B cell (primary cell): ENCODE results near the gene BTBD1.

ENCODE experiments used
- EZH2 ChIP-seq: IDR thresholded peaks from 2 replicates; pipeline ENCODE4 v1.6.1; 2012; ENCODE audit warnings: borderline replicate concordance, low read depth, mild to moderate bottlenecking, moderate library complexity, low read length; ENCODE audit not compliant: insufficient read depth, poor library complexity, severe bottlenecking
- TF ChIP-seq, protein P1 (sequence below): fragments of 200-600 bp; IDR thresholded peaks from one replicate; pipeline ENCODE4 v1.8.0; 2022; ENCODE audit warnings: antibody characterized with exemption, mild to moderate bottlenecking

DNA sequence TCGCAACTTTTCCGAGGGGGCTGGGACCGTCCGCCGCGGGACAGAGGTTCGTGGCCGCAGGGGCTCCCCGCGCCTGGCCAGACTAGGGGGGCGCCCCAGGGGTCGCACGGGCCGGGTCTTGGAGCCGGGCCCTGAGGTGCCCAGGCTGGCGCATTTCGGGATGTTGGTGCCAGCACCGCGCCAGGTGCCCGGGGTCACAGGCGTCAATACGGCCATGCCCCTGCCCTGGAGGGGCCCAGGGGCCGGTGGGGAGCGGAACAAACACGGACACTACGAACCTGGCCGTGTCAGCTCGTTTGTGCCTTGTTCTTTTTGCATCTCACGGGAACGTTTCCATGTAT is 40.8 kb upstream of the BTBD1 start:
- TF ChIP-seq, protein P1, sequence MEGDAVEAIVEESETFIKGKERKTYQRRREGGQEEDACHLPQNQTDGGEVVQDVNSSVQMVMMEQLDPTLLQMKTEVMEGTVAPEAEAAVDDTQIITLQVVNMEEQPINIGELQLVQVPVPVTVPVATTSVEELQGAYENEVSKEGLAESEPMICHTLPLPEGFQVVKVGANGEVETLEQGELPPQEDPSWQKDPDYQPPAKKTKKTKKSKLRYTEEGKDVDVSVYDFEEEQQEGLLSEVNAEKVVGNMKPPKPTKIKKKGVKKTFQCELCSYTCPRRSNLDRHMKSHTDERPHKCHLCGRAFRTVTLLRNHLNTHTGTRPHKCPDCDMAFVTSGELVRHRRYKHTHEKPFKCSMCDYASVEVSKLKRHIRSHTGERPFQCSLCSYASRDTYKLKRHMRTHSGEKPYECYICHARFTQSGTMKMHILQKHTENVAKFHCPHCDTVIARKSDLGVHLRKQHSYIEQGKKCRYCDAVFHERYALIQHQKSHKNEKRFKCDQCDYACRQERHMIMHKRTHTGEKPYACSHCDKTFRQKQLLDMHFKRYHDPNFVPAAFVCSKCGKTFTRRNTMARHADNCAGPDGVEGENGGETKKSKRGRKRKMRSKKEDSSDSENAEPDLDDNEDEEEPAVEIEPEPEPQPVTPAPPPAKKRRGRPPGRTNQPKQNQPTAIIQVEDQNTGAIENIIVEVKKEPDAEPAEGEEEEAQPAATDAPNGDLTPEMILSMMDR, result no peak
- no peak for TF ChIP-seq EZH2
